GM10266 (cell line): Measurements from ENCODE around the gene MYL5.

Source experiments
- DNase-seq: peaks from one replicate; pipeline ENCODE4 v3.0.0; 2012; ENCODE audit errors: extremely low spot score
- TF ChIP-seq, protein P1 (sequence below): IDR thresholded peaks from 2 replicates; pipeline ENCODE4 v1.5.1; 2012; ENCODE audit warnings: mild to moderate bottlenecking, low read depth; ENCODE audit not compliant: control insufficient read depth, insufficient read depth; ENCODE audit errors: missing control alignments

Gene MYL5

DNA sequence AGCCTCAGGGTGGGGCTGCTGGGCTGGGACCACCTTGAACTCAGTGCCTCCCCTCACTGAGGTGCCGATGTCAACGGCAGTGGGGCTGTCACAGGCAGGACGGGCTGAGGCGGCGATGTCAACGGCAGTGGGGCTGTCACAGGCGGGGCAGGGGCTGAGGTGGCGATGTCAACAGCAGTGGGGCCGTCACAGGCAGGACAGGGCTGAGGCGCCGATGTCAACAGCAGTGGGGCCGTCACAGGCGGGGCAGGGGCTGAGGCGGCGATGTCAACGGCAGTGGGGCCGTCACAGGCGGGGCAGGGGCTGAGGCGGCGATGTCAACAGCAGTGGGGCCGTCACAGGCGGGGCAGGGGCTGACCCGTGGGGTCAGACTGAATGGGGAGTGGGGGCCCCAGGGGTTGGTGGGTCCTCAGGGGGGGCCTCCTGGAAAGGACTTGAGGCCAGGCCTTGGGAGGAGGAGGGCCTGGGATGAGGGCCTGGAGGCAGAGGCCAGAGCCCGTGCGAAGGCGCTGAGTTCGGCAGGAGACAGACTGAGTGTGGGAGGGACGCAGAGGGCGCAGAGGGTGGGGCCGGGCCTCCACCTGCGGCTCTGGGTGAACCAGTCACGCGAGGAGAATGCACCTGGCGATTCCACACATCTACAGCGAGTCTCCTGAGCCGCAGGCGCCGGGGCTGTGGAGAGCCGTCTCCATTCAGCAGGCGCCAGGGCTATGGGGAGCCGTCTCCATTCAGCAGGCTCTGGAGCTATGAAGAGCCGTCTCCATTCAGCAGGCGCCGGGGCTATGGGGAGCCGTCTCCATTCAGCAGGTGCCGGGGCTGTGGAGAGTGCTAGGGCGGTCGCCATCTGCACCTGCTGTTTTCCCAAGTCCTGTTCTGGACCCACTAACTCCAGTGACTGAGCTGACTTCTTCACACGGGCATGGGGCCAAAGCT, 23.1 kb upstream of the MYL5 start:
- TF ChIP-seq, protein P1, sequence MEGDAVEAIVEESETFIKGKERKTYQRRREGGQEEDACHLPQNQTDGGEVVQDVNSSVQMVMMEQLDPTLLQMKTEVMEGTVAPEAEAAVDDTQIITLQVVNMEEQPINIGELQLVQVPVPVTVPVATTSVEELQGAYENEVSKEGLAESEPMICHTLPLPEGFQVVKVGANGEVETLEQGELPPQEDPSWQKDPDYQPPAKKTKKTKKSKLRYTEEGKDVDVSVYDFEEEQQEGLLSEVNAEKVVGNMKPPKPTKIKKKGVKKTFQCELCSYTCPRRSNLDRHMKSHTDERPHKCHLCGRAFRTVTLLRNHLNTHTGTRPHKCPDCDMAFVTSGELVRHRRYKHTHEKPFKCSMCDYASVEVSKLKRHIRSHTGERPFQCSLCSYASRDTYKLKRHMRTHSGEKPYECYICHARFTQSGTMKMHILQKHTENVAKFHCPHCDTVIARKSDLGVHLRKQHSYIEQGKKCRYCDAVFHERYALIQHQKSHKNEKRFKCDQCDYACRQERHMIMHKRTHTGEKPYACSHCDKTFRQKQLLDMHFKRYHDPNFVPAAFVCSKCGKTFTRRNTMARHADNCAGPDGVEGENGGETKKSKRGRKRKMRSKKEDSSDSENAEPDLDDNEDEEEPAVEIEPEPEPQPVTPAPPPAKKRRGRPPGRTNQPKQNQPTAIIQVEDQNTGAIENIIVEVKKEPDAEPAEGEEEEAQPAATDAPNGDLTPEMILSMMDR: no peak
- DNase-seq: no peak

DNA sequence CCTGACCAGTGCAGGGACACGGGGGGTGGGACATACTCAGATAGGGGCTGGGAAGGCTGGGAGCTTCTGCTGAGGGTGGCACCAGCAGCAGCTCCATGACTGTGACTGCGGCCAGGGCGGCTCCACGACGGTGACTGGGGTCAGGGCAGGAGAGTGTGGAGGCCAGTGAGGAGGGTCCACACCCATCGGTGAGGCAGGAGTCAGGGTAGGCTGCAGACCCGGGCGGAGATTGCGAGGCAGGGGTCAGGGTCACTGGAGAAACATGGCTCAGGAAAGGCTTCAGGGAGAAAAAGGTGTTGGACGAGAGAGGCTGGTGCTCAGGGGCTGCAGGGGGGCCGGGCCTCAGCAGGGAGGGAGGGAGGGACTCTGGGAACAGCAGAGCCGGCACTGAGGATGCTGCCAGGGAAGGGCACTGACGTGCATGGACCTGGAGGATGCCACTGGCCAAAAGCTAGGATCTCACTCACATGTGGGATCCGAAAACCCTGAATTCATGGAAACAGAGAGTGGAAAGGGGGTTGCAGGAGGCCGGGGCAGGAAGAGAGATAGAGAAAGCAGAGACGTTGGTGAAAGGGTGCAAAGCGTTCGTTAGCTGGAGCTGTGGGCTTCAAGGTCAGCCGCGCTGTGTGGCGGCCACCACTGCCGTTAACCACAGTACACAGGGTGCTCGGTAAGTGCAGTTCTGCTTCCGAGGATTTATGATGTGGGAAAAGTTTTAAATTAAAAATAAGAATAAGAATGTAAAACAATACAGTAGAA, 22.3 kb upstream of the MYL5 start:
- no peak for DNase-seq
- TF ChIP-seq, protein P1: no peak

DNA sequence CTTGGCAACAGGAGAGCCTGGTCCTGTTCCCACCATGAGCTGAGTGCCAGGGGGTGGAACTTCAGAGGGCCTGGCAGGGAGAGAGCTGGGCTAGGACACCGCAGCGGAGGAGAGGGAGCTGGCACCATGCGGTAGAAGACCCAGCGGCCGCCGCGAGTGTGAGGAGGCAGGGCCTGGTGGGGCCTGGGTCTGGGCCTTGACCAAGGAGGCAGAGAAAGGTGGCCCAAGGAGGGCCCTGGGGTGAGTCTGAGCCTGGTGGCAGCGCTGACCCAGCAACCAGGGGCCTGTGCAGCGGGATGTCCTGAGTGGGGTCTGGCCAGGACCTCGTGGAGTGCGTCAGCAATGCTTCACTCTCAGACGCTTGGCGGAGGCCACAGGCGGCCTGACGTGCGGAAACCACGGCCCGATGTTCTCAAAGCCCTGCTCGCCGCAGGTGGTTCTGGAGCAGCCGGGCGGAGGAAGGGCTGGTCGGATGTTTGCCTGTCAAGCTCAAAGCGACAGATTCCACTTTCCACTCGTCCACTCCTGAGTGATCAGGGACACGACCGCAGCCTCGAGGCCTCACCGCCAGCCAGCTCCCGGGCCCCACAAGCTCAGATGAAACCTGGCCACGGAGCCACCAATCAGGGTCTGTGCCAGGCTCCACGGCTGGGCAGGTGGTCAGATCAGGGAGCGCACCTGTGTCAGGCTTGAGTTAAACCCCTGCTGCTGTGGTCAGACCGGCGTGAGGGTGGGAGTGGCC, 21.1 kb upstream of the MYL5 start:
- TF ChIP-seq, protein P1: no peak
- DNase-seq: no peak

DNA sequence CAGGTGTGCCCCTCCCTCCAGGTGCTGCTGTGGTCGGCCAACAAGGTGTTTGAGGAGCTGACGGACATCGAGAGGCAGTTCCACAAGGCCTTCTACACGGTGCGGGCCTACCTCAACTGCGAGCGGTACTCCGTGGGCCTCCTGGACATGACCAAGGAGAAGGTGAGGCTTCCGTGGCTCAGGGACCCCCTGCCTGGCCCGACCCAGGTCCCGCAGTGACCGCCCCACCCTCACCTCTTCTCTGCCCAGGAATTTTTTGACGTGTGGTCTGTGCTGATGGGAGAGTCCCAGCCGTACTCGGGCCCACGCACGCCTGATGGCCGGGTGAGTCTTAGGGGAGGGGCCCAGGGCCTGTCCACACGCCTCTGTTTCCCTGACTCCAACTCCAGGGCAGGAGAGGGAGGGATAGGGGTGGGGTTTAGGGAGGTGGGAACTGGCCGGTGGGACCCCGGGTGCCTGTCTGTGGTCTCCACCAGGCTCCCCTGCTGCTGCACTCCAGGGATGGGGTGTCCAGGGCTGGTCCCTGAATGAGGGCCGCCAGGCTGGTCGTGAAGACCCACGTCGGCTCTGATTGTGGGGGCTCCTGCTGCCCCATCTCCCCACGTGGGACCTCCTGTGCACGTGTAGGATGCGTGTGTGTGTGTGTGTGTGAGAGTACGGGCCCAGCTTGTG, 20.4 kb upstream of the MYL5 start:
- DNase-seq: no peak
- TF ChIP-seq, protein P1: no peak

DNA sequence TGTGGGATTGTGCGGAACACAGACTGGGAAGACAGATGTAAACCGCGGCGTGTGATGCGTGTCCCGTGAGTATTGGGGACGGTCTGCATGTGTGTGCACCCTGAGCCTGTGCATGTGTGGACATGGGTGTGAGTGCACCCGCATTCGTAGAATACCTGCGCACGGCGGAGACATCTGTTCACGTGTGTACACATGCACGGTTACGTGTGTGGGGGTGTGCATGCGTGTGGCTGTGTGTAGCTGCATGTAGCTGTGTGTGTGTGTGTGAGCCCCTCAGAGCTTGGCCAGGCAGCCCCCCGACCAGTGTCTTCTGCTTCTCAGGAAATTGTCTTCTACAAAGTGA, 19.9 kb upstream of the MYL5 start:
- no peak for DNase-seq
- TF ChIP-seq, protein P1: no peak

DNA sequence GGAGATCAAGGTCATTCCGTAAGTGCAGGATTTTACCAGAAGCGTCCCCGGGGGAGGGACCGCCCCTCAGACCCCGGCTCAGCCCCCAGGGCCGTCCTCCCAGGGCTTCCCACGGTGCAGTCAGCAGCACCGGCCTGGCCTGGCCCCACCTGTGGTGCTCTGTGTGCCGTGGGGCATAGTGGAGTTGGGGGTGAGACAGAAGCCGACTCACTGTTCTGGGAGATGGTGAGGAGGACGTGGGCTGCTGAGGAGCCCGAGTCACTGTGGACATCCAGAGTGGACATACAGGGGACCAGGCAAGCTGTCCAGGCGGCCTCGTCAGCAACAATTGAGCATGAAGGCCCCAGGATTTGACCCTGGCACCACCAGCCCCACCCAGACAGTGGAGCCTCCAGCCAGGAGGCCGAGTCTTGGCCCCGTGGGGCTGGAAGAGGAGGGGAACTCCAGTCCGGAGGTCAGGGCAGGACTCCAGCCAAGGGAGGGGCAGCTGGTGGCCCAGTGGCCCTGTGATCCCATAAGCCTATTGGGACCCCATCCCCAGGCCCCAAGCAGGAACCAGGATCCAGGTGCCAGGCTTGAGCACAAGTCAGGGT, 19.4 kb upstream of the MYL5 start:
- TF ChIP-seq, protein P1: no peak

More for the DNA sequence above, 19.4 kb upstream of the MYL5 start:
- no peak for DNase-seq
